Endothelial cell of umbilical vein (primary cell): ENCODE data around the gene NAA40.

Experiments
- EZH2 ChIP-seq: IDR thresholded peaks from 2 replicates; pipeline ENCODE4 v1.6.1; 2012; ENCODE audit warnings: borderline replicate concordance, low read depth, mild to moderate bottlenecking, moderate library complexity, low read length, inconsistent platforms; ENCODE audit not compliant: severe bottlenecking
- GATA2 ChIP-seq: IDR thresholded peaks from 2 replicates; pipeline ENCODE4 v1.7.0; 2011; ENCODE audit warnings: low read depth, mild to moderate bottlenecking, moderate library complexity, mixed read lengths, low read length; ENCODE audit not compliant: insufficient read length, insufficient read depth
- MYC ChIP-seq: IDR thresholded peaks from one replicate; pipeline ENCODE4 v1.6.1; 2011; ENCODE audit warnings: mild to moderate bottlenecking, low read depth, low read length
- POLR2A ChIP-seq: IDR thresholded peaks from 2 replicates; pipeline ENCODE4 v1.6.1; 2012; ENCODE audit warnings: low read depth, mild to moderate bottlenecking, control low read depth, low read length
- POLR2AphosphoS5 ChIP-seq: IDR thresholded peaks from 2 replicates; pipeline ENCODE4 v1.6.1; 2012; ENCODE audit warnings: low read depth, mild to moderate bottlenecking, control low read depth, low read length, moderate library complexity; ENCODE audit not compliant: insufficient read depth
- TF ChIP-seq, protein P1 (sequence below), 2 donors: IDR thresholded peaks; 1 replicate in 1 of 2; 2 replicates in 1 of 2; pipeline ENCODE4 v1.5.1; 2011; ENCODE audit warnings: low read length in 2 of 2, mild to moderate bottlenecking in 2 of 2, moderate library complexity in 2 of 2, control low read depth in 1 of 2, inconsistent platforms in 1 of 2, low read depth in 1 of 2; ENCODE audit not compliant: insufficient read depth in 1 of 2; ENCODE audit errors: extremely low read depth in 1 of 2
- TF ChIP-seq, protein P2 (sequence below): IDR thresholded peaks from 2 replicates; pipeline ENCODE4 v1.6.1; 2011; ENCODE audit not compliant: insufficient read depth, insufficient read length

- TF ChIP-seq, protein P1, sequence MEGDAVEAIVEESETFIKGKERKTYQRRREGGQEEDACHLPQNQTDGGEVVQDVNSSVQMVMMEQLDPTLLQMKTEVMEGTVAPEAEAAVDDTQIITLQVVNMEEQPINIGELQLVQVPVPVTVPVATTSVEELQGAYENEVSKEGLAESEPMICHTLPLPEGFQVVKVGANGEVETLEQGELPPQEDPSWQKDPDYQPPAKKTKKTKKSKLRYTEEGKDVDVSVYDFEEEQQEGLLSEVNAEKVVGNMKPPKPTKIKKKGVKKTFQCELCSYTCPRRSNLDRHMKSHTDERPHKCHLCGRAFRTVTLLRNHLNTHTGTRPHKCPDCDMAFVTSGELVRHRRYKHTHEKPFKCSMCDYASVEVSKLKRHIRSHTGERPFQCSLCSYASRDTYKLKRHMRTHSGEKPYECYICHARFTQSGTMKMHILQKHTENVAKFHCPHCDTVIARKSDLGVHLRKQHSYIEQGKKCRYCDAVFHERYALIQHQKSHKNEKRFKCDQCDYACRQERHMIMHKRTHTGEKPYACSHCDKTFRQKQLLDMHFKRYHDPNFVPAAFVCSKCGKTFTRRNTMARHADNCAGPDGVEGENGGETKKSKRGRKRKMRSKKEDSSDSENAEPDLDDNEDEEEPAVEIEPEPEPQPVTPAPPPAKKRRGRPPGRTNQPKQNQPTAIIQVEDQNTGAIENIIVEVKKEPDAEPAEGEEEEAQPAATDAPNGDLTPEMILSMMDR (IDR thresholded peaks at IDR 0.05; ENCODE audit: extremely low read depth in 1 of 2, insufficient read depth in 1 of 2, low read depth in 1 of 2, low read length in 2 of 2): no peak
- TF ChIP-seq POLR2AphosphoS5 (no peak), EZH2 (no peak), GATA2 (no peak), POLR2A (no peak), MYC (no peak)
- TF ChIP-seq, protein P2, sequence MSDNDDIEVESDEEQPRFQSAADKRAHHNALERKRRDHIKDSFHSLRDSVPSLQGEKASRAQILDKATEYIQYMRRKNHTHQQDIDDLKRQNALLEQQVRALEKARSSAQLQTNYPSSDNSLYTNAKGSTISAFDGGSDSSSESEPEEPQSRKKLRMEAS: no peak
Measured at GRCh38 chr11:64006398-64006797, 67.6 kb downstream of the NAA40 start.
